HFFc6 (cell line): Measurements from ENCODE around the gene STX3. TPM values are rescaled to one million over a fixed set of nuclear protein-coding genes. Genes with fewer than 3 reads are reported as not detected.

Experiments used
- DNase-seq: peaks from one replicate; pipeline ENCODE4 v3.0.0-alpha.2; 2018
- H3K27ac Mint-ChIP-seq: 2 replicates; pipeline ENCODE4 v1.8.0; 2020; ENCODE audit warnings: mild to moderate bottlenecking, mixed read lengths
- H3K27me3 Mint-ChIP-seq: 2 replicates; pipeline ENCODE4 v1.8.0; 2021; ENCODE audit warnings: mild to moderate bottlenecking, moderate library complexity, mixed read lengths; ENCODE audit not compliant: insufficient read depth
- H3K36me3 Mint-ChIP-seq: 2 replicates; pipeline ENCODE4 v1.8.0; 2021; ENCODE audit warnings: low read depth, mixed read lengths
- H3K4me1 Mint-ChIP-seq: 2 replicates; pipeline ENCODE4 v1.8.0; 2020; ENCODE audit warnings: low read depth, mixed read lengths
- H3K4me3 Mint-ChIP-seq: 2 replicates; pipeline ENCODE4 v1.8.0; 2020; ENCODE audit warnings: mild to moderate bottlenecking, moderate library complexity, mixed read lengths
- H3K9me3 Mint-ChIP-seq: 2 replicates; pipeline ENCODE4 v1.8.0; 2020; ENCODE audit warnings: mild to moderate bottlenecking, mixed read lengths
- CTCF ChIP-seq: fragments of 200-600 bp; sonication (generic); IDR thresholded peaks from 2 replicates; pipeline ENCODE4 v1.5.0; 2021; ENCODE audit warnings: antibody characterized with exemption, mild to moderate bottlenecking
- total RNA-seq, 6 experiments: library from RNA; stranded (reverse); fragmentation: NEBNext Ultra II Directional; extraction: Animal tissue kit (Norgen Biotek cat#: 25700); gene quantifications; 2 replicates in 1 of 6; 3 replicates in 5 of 6; pipeline ENCODE4 v1.2.3, GENCODE V29; 2021

STX3 gene
- total RNA-seq, 6 experiments from 2014 or later: 17.1 to 23.1 (median 19.0) TPM

- Mint-ChIP-seq H3K4me3 (no peak overlapping the region), H3K27me3 (no peaks in the 10 kb centered on the region; the same call in none of the 2 replicates), H3K9me3 (no peaks in the 10 kb centered on the region), H3K4me1 (peaks cover 49% of the 10 kb centered on the region), H3K36me3 (peaks cover 35% of the 10 kb centered on the region), H3K27ac (no peak overlapping the region)
- TF ChIP-seq CTCF: no peak
- DNase-seq: no peak
Observed at GRCh38 chr11:59758401-59759037, 3.3 kb downstream of the STX3 start.

GRCh38 chr11:59759900-59760299 lies 4.7 kb downstream of the STX3 start:
- TF ChIP-seq CTCF: no peak
- DNase-seq: no peak
- Mint-ChIP-seq H3K4me3 (no peak overlapping the region), H3K27ac (no peak overlapping the region), H3K36me3 (peaks cover 35% of the 10 kb centered on the region), H3K27me3 (no peaks in the 10 kb centered on the region; the same call in none of the 2 replicates), H3K9me3 (no peaks in the 10 kb centered on the region), H3K4me1 (peaks cover 63% of the 10 kb centered on the region)

DNA sequence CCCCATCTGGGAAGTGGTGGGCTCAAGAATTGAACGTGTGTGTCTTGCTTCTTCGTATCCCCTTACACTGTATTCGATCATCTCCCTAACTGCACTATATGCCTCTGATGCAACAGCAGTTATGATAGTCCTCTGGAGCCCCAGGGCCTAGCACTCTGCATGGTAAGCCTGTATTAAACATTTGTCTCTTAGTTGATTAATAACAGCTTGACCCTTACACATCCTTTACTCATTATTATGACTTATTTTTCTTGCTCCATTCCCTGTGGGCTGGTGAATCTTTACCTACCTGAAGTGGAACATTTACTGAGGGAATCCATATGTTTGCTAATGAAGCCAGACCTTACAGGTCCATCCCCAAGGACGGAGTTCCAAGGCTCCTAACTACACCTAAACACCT lies 5.6 kb downstream of the STX3 start:
- H3K4me1 Mint-ChIP-seq: peaks cover 70% of the 10 kb centered on the region
- H3K4me3 Mint-ChIP-seq: no peak overlapping the region
- TF ChIP-seq CTCF: no peak
- no peaks in the 10 kb centered on the region; the same call in none of the 2 replicates for H3K27me3 Mint-ChIP-seq
- no peak for DNase-seq
- H3K36me3 Mint-ChIP-seq: peaks cover 35% of the 10 kb centered on the region
- H3K9me3 Mint-ChIP-seq: no peaks in the 10 kb centered on the region
- H3K27ac Mint-ChIP-seq: no peak overlapping the region

- H3K27me3 Mint-ChIP-seq: no peaks in the 10 kb centered on the region; the same call in none of the 2 replicates
- H3K4me3 Mint-ChIP-seq: no peak overlapping the region
- H3K4me1 Mint-ChIP-seq: peaks cover 64% of the 10 kb centered on the region
- no peaks in the 10 kb centered on the region for H3K9me3 Mint-ChIP-seq
- peaks cover 33% of the 10 kb centered on the region for H3K36me3 Mint-ChIP-seq
- DNase-seq: no peak
- no peak overlapping the region for H3K27ac Mint-ChIP-seq
- no peak for TF ChIP-seq CTCF
Observed at GRCh38 chr11:59761993-59762392, 6.8 kb downstream of the STX3 start.

DNA sequence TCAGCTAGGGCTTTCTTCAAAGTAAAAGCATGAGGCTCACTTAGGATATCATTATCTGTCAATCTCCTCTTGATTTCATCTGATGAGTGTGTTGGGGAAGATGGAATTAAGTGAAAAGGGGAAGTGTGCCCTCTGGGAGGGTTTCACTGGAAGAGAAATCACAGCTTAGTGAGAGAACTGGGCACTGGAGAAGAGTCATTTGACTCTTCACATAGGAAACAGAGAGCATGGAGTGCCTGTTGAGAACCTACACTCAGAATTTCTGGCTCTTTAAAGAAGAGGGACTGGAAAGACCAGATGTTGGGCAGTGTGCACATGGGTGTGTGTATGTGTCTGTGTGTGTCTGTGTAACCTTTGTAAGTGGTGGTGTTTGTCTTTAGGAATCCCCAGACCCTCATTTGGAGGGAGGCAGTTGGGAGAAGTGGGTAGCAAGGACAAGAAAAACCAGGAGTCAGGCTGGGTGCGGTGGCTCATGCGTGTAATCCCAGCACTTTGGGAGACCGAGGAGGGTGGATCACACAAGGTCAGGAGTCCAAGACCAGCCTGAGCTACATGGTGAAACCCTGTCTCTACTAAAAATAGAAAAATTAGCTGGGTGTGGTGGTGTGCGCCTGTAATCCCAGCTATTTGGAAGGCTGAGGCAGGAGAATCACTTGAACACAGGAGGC lies 10.0 kb downstream of the STX3 start:
- Mint-ChIP-seq H3K36me3 (peaks cover 16% of the 10 kb centered on the region; the same call in 1 of the 2 replicates), H3K4me3 (peak overlapping the region; percentile 9; the same call in 1 of the 2 replicates), H3K4me1 (peaks cover 36% of the 10 kb centered on the region), H3K27me3 (no peaks in the 10 kb centered on the region; the same call in 1 of the 2 replicates), H3K27ac (peak overlapping the region; percentile 53), H3K9me3 (no peaks in the 10 kb centered on the region)
- no peak for TF ChIP-seq CTCF
- no peak for DNase-seq
